Endothelial cell (in vitro differentiated cells): ENCODE measurements around the gene MINAR1. TPM values are rescaled to one million over a fixed set of nuclear protein-coding genes. Genes with fewer than 3 reads are reported as not detected.

Experiments
- DNase-seq: peaks from one replicate; pipeline ENCODE4 v3.0.0; 2021; ENCODE audit warnings: low spot score
- H3K27ac Mint-ChIP-seq: one replicate; pipeline ENCODE4 v1.8.0; 2021; ENCODE audit warnings: mixed read lengths, inconsistent platforms; ENCODE audit not compliant: unreplicated experiment
- H3K27me3 Mint-ChIP-seq: one replicate; pipeline ENCODE4 v1.8.0; 2021; ENCODE audit warnings: mild to moderate bottlenecking, moderate library complexity, mixed read lengths, inconsistent platforms; ENCODE audit not compliant: unreplicated experiment
- H3K36me3 Mint-ChIP-seq: one replicate; pipeline ENCODE4 v1.8.0; 2021; ENCODE audit warnings: mild to moderate bottlenecking, low read depth, mixed read lengths, inconsistent platforms; ENCODE audit not compliant: unreplicated experiment
- H3K4me1 Mint-ChIP-seq: one replicate; pipeline ENCODE4 v1.8.0; 2021; ENCODE audit warnings: mild to moderate bottlenecking, mixed read lengths, inconsistent platforms; ENCODE audit not compliant: unreplicated experiment
- H3K4me3 Mint-ChIP-seq: one replicate; pipeline ENCODE4 v1.8.0; 2021; ENCODE audit warnings: mild to moderate bottlenecking, mixed read lengths, inconsistent platforms; ENCODE audit not compliant: unreplicated experiment
- H3K9me3 Mint-ChIP-seq: one replicate; pipeline ENCODE4 v1.8.0; 2021; ENCODE audit warnings: mixed read lengths, inconsistent platforms; ENCODE audit not compliant: unreplicated experiment
- total RNA-seq: library from RNA; stranded (reverse); fragmentation: NEBNext Ultra II Directional; extraction: Animal tissue kit (Norgen Biotek cat#: 25700); gene quantifications from one replicate; pipeline ENCODE4 v1.2.1, GENCODE V29; 2021; ENCODE audit not compliant: unreplicated experiment
- TF ChIP-seq, protein P1 (sequence below): fragments of 200-600 bp; sonication (generic); IDR thresholded peaks from one replicate; pipeline ENCODE4 v1.5.0; 2021; ENCODE audit warnings: antibody characterized with exemption; ENCODE audit not compliant: unreplicated experiment

Gene MINAR1
- total RNA-seq, 1 donor from 2014 or later = 5.3 TPM

GRCh38 chr15:79436037-79436780, 4.1 kb downstream of the MINAR1 start:
- Mint-ChIP-seq H3K4me3 (no peak overlapping the region), H3K36me3 (peaks cover 4% of the 10 kb centered on the region), H3K4me1 (peaks cover 12% of the 10 kb centered on the region), H3K27me3 (peaks cover 10% of the 10 kb centered on the region), H3K9me3 (no peaks in the 10 kb centered on the region), H3K27ac (no peak overlapping the region)
- DNase-seq = no peak
- TF ChIP-seq, protein P1, sequence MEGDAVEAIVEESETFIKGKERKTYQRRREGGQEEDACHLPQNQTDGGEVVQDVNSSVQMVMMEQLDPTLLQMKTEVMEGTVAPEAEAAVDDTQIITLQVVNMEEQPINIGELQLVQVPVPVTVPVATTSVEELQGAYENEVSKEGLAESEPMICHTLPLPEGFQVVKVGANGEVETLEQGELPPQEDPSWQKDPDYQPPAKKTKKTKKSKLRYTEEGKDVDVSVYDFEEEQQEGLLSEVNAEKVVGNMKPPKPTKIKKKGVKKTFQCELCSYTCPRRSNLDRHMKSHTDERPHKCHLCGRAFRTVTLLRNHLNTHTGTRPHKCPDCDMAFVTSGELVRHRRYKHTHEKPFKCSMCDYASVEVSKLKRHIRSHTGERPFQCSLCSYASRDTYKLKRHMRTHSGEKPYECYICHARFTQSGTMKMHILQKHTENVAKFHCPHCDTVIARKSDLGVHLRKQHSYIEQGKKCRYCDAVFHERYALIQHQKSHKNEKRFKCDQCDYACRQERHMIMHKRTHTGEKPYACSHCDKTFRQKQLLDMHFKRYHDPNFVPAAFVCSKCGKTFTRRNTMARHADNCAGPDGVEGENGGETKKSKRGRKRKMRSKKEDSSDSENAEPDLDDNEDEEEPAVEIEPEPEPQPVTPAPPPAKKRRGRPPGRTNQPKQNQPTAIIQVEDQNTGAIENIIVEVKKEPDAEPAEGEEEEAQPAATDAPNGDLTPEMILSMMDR = no peak

DNA sequence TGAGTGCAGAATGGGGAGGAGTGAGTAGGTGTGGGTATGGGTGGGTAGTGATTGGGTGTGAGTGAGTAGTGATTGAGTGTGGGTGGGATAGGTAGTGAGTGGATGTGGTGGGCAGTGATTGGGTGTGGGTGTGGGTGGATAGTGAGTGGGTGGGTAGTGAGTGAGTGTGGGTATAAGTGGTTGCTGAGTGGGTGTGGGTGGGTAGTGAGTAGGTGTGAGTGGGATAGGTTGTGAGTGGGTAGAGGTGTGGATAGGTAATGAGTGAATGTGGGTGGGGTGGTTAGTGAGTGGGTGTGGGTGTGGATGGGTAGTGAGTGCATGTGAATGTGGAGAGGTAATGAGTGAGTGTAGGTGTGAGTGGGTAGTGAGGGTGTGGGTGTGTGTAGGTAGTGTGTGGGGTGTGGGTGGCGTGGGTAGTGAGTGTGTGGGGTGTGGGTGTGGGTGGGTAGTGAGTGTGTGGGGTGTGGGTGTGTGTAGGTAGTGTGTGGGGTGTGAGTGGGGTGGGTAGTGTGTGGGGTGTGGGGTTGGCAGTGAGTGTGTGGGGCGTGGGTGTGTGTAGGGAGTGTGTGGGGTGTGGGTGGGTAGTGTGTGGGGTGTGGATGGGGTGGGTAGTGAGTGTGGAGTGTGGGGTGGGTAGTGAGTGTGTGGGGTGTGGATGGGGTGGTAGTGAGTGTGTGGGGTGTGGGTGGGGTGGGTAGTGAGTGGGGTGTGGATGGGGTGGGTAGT, 5.3 kb downstream of the MINAR1 start:
- Mint-ChIP-seq H3K36me3 (peaks cover 4% of the 10 kb centered on the region), H3K4me1 (peaks cover 10% of the 10 kb centered on the region), H3K27me3 (peaks cover 8% of the 10 kb centered on the region), H3K4me3 (no peak overlapping the region), H3K27ac (no peak overlapping the region), H3K9me3 (no peaks in the 10 kb centered on the region)
- no peak for DNase-seq
- TF ChIP-seq, protein P1 = no peak

DNA sequence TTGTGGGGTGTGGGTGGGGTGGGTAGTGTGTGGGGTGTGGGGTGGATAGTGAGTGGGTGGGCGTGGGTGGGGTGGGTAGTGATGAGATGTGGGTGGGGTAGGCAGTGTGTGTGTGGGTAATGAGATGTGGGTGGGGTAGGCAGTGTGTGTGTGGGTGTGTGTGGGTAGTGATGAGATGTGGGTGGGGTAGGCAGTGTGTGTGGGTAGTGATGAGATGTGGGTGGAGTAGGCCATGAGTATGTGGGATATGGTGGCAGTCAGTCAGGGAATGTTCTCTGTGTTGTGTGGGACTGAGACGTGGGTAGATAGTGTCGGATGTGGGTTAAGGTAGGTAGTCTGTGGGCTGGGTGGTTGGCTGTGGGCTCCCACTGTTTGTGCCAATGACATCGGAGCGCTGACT, 7.1 kb downstream of the MINAR1 start:
- Mint-ChIP-seq H3K27me3 (peaks cover 2% of the 10 kb centered on the region), H3K36me3 (peaks cover 4% of the 10 kb centered on the region), H3K27ac (no peak overlapping the region), H3K9me3 (no peaks in the 10 kb centered on the region), H3K4me3 (no peak overlapping the region), H3K4me1 (peaks cover 3% of the 10 kb centered on the region)
- DNase-seq = no peak
- TF ChIP-seq, protein P1 = no peak

DNA sequence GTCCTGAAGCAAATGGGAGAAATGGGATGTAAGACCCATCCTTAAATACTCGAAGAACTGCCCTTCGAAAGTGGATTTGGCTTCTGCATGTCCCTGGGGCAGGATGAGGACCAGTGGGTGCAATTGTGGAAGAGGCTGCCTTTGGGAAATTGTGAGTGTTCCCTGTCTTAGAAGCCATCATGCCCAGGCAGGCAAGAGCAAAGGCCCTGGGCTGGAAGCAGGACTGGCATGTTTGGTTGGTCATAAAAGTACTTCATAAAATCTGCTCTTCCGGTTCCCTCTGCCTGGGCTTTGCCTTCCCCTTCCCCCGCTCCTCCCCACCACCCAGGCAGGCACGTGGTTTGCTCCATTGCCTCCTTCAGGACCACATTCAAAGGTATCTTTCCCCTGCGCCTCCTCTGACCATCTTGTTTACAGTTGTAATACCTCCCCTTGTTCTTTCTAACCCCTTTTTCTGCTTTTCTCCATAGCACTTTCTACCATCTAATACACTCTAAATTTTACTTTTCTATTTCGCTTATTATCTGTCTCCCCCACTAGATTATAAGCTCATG, 8.3 kb downstream of the MINAR1 start:
- H3K9me3 Mint-ChIP-seq = no peaks in the 10 kb centered on the region
- H3K27ac Mint-ChIP-seq = no peak overlapping the region
- DNase-seq = no peak
- TF ChIP-seq, protein P1 = no peak
- no peak overlapping the region for H3K4me3 Mint-ChIP-seq
- H3K36me3 Mint-ChIP-seq = peaks cover 4% of the 10 kb centered on the region
- peaks cover 3% of the 10 kb centered on the region for H3K4me1 Mint-ChIP-seq
- H3K27me3 Mint-ChIP-seq = peaks cover 2% of the 10 kb centered on the region

DNA sequence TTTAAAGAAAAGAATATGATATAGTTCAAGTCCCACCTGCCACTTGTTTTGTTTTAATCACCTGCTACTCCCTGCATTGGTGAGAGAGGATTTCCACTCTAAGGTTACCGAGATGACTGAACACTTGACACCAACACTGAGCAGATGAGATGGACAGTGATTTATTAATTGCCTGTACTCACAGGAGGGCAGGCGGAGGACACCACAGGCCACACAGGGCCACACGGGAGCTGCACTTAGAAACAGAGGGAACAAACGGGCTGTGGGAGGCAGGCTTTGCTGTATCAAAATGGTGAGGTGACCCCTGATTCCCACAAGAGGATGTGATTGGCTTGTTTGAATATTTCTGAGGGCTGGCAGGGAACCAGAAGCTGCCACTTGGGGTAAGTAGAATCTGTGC, 10.8 kb downstream of the MINAR1 start:
- H3K27me3 Mint-ChIP-seq = peaks cover 2% of the 10 kb centered on the region
- H3K36me3 Mint-ChIP-seq = no peaks in the 10 kb centered on the region
- TF ChIP-seq, protein P1 = no peak
- no peak for DNase-seq
- no peaks in the 10 kb centered on the region for H3K9me3 Mint-ChIP-seq
- no peak overlapping the region for H3K4me3 Mint-ChIP-seq
- H3K27ac Mint-ChIP-seq = no peak overlapping the region
- H3K4me1 Mint-ChIP-seq = peaks cover 3% of the 10 kb centered on the region
